Pancreas (tissue), 10 donors: ENCODE results near the gene CCSER2. TPM values are rescaled to one million over a fixed set of nuclear protein-coding genes. Genes with fewer than 3 reads are reported as not detected.

Source experiments
- ATAC-seq, 4 donors: fragments of 200-7000 bp; cut with Tn5 transposase; one replicate each; pipeline versions ENCODE4 v1.8.0 to v1.9.1; 2020; ENCODE audit warnings: mild to moderate bottlenecking in 4 of 4, moderate library complexity in 4 of 4
- DNase-seq, 6 donors: peaks; one replicate each; pipeline ENCODE4 v3.0.0-alpha.2; 2020
- FAIRE-seq: peaks from 2 replicates; lab custom pipeline; 2012; peaks lifted over from hg19 to GRCh38; lab: Jason Lieb, UNC
- H3K27ac ChIP-seq, 4 donors: fragments of 200-600 bp; sonication (generic); 1 replicate in 3 of 4; 2 replicates in 1 of 4; pipeline versions ENCODE4 v1.5.0 to v1.8.0; 2020
- H3K27me3 ChIP-seq, 4 donors: fragments of 200-600 bp; one replicate each; pipeline ENCODE4 v1.8.0; 2021
- H3K36me3 ChIP-seq, 3 donors: fragments of 200-600 bp; sonication (generic) in 1 of 3; one replicate each; pipeline versions ENCODE4 v1.5.0 to v1.8.0; 2020 to 2021
- H3K4me1 ChIP-seq, 3 donors: fragments of 200-600 bp; one replicate each; pipeline ENCODE4 v1.8.0; 2021
- H3K4me3 ChIP-seq, 4 donors: fragments of 200-600 bp; sonication (generic) in 2 of 4; one replicate each; pipeline versions ENCODE4 v1.5.0 to v1.8.0; 2020 to 2021
- H3K9me3 ChIP-seq, 4 donors: fragments of 200-600 bp; one replicate each; pipeline ENCODE4 v1.8.0; 2021
- WGBS, 2 donors: extraction: QIAGEN DNeasy Blood & Tissue Kit; methylation state at CpG; one replicate each; pipeline ENCODE4 v1.1.7; 2013; 5-methylcytosine and 5-hydroxymethylcytosine counted together
- intact Hi-C, 3 donors: fragments of 100-400 bp; cut with DNase I; formaldehyde crosslinking; loops; one replicate each; pipeline versions ENCODE4 v1.11.1 to v1.14.2; 2022
- polyA plus RNA-seq, 2 donors: library from polyadenylated mRNA; stranded (reverse); fragments of 200-250 nt; gene quantifications; one replicate each; pipeline ENCODE4 v1.2.3, GENCODE V29; 2013
- total RNA-seq, 6 donors: library from RNA; stranded (reverse); fragmentation: NEBNext Ultra II Directional in 4 of 6; extraction: Animal tissue kit (Norgen Biotek cat#: 25700) in 4 of 6; gene quantifications; one replicate each; pipeline versions ENCODE4 v1.2.1 to v1.2.4, GENCODE V29; 2021 to 2023
- TF ChIP-seq, protein P1 (sequence below), 4 donors: fragments of 200-600 bp; sonication (generic) in 3 of 4; IDR thresholded peaks; one replicate each; pipeline versions ENCODE4 v1.5.0 to v1.8.0; 2021; ENCODE audit warnings: antibody characterized with exemption in 4 of 4
- donor health status: healthy with polysubstance abuse.
- donor health status: DM: no; HTN: no; CAD: no; lungs with moderate emphysema.
- donor health status: DM: no; HTN: no; CAD: no.
- donor health status: control.
- donor health status: control.
- donor health status: Bipolar disorder and iron deficiency.
- donor health status: DM: yes; HTN: yes; CAD: no.
- donor health status: DM: no; HTN: no; CAD: no.
- donor health status: DM: no; HTN: no; CAD: no.
- donor health status: DM: yes; HTN: yes; CAD: no.

CCSER2 gene
- total and polyA plus RNA-seq, 8 donors: 3.5 to 25.6 (median 21.8) TPM

DNA sequence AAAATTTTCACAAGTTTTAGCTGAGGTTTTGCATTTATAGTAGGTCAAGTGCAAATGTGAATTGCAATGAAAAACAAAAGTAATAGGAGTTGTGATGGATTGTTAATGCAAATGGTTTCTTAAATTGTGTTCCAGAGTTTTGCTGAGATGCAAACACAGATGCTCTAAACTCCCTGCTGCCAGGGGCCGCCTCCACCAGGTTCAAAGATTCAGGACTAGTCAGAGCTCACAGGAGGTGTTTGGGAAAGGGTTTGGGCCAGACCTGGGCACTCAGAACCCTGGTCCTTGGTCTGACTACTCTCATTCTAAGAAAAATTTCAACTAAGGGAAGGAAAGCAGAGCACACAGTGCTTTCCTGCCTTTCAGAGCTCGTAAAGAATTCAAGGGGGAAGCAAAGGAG lies 193.1 kb downstream of the CCSER2 start:
- H3K9me3 ChIP-seq: no peaks in the 10 kb centered on the region

GRCh38 chr10:84522612-84523462 lies 194.4 kb downstream of the CCSER2 start:
- Histone ChIP-seq H3K9me3 (no peaks in the 10 kb centered on the region), H3K4me3 (no peak overlapping the region), H3K36me3 (no peaks in the 10 kb centered on the region), H3K27ac (no peak overlapping the region), H3K27me3 (no peaks in the 10 kb centered on the region), H3K4me1 (peaks cover 6 to 16% (median 6%) of the 10 kb centered on the region in 3 donors)
- ATAC-seq (no peak), FAIRE-seq (no peak), DNase-seq (no peak)
- WGBS, 2 donors: 75 to 77% methylated on average over 9 of the region's 9 CpGs
- TF ChIP-seq, protein P1, sequence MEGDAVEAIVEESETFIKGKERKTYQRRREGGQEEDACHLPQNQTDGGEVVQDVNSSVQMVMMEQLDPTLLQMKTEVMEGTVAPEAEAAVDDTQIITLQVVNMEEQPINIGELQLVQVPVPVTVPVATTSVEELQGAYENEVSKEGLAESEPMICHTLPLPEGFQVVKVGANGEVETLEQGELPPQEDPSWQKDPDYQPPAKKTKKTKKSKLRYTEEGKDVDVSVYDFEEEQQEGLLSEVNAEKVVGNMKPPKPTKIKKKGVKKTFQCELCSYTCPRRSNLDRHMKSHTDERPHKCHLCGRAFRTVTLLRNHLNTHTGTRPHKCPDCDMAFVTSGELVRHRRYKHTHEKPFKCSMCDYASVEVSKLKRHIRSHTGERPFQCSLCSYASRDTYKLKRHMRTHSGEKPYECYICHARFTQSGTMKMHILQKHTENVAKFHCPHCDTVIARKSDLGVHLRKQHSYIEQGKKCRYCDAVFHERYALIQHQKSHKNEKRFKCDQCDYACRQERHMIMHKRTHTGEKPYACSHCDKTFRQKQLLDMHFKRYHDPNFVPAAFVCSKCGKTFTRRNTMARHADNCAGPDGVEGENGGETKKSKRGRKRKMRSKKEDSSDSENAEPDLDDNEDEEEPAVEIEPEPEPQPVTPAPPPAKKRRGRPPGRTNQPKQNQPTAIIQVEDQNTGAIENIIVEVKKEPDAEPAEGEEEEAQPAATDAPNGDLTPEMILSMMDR (IDR thresholded peaks at IDR 0.05): no peak
- intact Hi-C loops: no loop called here

More for the DNA sequence above, 193.1 kb downstream of the CCSER2 start:
- intact Hi-C loops: no loop called here
- Histone ChIP-seq H3K36me3 (no peaks in the 10 kb centered on the region), H3K27me3 (no peaks in the 10 kb centered on the region), H3K4me1 (peaks cover 0 to 13% (median 10%) of the 10 kb centered on the region in 3 donors), H3K27ac (no peak overlapping the region), H3K4me3 (no peak overlapping the region)
- DNase-seq (no peak), ATAC-seq (no peak), FAIRE-seq (no peak)
- TF ChIP-seq, protein P1 (IDR thresholded peaks at IDR 0.05): no peak
- 87 to 88% methylated on average over 2 of the region's 2 CpGs for WGBS, 2 donors

DNA sequence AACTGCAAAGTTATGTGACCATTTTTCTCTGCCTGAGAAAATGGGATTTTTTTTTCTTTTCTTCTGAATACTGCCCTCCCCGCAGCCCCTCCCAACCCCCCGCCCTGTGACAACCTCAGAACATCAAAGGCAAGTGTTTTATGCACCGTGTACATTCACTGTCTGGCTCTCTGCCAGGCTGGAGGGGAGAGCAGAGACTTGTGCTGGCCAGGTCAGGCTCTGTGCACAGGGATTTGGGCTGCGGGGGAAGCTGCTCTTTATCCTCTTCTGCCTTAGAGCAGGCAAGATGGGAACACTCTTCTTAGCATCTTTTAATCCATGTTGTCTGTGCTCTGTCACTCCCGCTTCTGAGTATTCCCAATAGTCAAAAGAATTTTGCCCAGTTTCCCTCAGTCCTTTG lies 195.1 kb downstream of the CCSER2 start:
- FAIRE-seq (no peak), ATAC-seq (no peak), DNase-seq (peak in 1 of 6 donors; percentile 35)
- no peaks in the 10 kb centered on the region for H3K9me3 ChIP-seq
- no peak overlapping the region for H3K4me3 ChIP-seq
- 47 to 51% methylated on average over 5 of the region's 5 CpGs for WGBS, 2 donors
- TF ChIP-seq, protein P1 (IDR thresholded peaks at IDR 0.05): no peak
- no peak overlapping the region for H3K27ac ChIP-seq
- no peaks in the 10 kb centered on the region for H3K36me3 ChIP-seq
- intact Hi-C loops: no loop called here
- H3K4me1 ChIP-seq: peaks cover 0 to 11% (median 6%) of the 10 kb centered on the region in 3 donors
- no peaks in the 10 kb centered on the region for H3K27me3 ChIP-seq

DNA sequence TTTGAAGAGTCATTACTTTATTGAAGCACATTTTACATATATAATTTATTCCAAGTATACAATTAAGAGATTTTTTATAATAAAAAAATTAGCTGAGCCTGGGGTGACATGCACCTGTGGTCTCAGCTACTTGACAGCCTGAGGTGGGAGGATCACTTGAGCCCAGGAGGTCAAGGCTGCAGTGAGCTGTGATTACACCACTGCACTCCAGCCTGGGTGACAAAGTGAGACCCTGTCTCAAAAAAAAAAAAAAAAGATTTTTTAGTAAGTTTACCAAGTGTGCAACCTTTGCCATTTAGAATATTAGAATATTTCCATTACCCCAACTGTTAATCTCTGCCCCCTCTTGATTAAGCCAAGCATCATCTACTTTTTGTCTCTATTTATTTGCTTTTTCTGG lies 196.0 kb downstream of the CCSER2 start:
- TF ChIP-seq, protein P1 (IDR thresholded peaks at IDR 0.05): no peak
- H3K27ac ChIP-seq: no peak overlapping the region
- peaks cover 0 to 11% (median 6%) of the 10 kb centered on the region in 3 donors for H3K4me1 ChIP-seq
- no peaks in the 10 kb centered on the region for H3K9me3 ChIP-seq
- no peak for DNase-seq
- intact Hi-C loops: no loop called here
- no peaks in the 10 kb centered on the region for H3K36me3 ChIP-seq
- no peak overlapping the region for H3K4me3 ChIP-seq
- ATAC-seq: no peak
- no peaks in the 10 kb centered on the region for H3K27me3 ChIP-seq
- no peak for FAIRE-seq
